ENCODE measurements around the gene HSPA4. TPM values are rescaled to one million over a fixed set of nuclear protein-coding genes. Genes with fewer than 3 reads are reported as not detected.
A peak's percentile ranks its signal among the peaks of the same experiment; 100 is the strongest.

Gene HSPA4
- total RNA-seq, 4 donors from 2014 or later = 38.0 to 50.2 (median 47.3) TPM

GRCh38 chr5:133108481-133108921 is 56.7 kb downstream of the HSPA4 start:
- H3K27me3 ChIP-seq = no peaks in the 10 kb centered on the region
- no peak for DNase-seq (ENCODE audit: low spot score in 2 of 2)
- no peak overlapping the region for H3K27ac ChIP-seq
- TF ChIP-seq POLR2A (IDR thresholded peaks at IDR 0.05) = no peak
- TF ChIP-seq POLR2AphosphoS5 (IDR thresholded peaks at IDR 0.05) = no peak
- TF ChIP-seq, protein P1, sequence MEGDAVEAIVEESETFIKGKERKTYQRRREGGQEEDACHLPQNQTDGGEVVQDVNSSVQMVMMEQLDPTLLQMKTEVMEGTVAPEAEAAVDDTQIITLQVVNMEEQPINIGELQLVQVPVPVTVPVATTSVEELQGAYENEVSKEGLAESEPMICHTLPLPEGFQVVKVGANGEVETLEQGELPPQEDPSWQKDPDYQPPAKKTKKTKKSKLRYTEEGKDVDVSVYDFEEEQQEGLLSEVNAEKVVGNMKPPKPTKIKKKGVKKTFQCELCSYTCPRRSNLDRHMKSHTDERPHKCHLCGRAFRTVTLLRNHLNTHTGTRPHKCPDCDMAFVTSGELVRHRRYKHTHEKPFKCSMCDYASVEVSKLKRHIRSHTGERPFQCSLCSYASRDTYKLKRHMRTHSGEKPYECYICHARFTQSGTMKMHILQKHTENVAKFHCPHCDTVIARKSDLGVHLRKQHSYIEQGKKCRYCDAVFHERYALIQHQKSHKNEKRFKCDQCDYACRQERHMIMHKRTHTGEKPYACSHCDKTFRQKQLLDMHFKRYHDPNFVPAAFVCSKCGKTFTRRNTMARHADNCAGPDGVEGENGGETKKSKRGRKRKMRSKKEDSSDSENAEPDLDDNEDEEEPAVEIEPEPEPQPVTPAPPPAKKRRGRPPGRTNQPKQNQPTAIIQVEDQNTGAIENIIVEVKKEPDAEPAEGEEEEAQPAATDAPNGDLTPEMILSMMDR (IDR thresholded peaks at IDR 0.05) = no peak
- TF ChIP-seq EP300 (IDR thresholded peaks at IDR 0.05) = no peak
- H3K9me3 ChIP-seq = no peaks in the 10 kb centered on the region
- H3K36me3 ChIP-seq = peaks cover 19% of the 10 kb centered on the region
- 43% methylated on average over 3 of the region's 13 CpGs for WGBS
- peaks cover 15% of the 10 kb centered on the region for H3K4me1 ChIP-seq
- H3K4me3 ChIP-seq = no peak overlapping the region

DNA sequence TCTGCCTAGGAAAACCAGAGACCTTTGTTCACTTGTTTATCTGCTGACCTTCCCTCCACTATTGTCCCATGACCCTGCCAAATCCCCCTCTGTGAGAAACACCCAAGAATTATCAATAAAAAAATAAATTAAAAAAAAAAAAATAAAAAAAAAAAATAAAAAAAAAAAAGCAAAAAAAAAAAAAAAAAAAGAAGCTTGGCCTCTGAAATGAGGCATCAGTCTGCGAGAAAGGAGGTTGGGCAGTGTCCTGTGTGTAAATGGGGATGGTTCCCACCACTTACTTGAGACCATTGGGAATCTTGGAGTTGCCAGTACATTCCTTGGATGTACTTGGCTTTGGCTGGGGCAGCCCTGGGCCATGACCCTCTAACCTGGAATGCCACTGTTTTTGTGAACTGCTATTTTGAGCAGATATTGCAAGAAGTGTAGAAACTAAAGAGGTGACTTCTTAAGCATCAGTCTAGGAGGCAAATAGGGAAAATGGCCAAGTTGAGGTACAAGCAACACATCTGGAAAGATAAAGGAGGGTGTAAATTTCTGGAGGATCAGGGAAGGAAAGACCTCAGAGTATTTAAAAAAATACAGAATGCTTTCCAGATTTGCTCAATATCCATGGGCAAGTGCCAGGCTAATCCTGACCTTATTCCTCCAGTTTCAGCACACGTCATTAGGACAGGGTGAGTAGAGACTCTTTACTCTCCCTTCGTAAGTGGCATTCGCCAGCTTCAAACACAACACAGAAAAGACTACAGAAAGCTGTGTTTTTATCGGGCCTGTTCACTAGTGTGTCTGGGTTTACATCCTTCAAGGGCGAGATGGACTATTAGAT is 58.1 kb downstream of the HSPA4 start:
- H3K27me3 ChIP-seq = no peaks in the 10 kb centered on the region
- H3K27ac ChIP-seq = no peak overlapping the region
- peaks cover 6% of the 10 kb centered on the region for H3K36me3 ChIP-seq
- TF ChIP-seq EP300 (IDR thresholded peaks at IDR 0.05) (no peak), POLR2AphosphoS5 (IDR thresholded peaks at IDR 0.05) (no peak), POLR2A (IDR thresholded peaks at IDR 0.05) (no peak)
- TF ChIP-seq, protein P1 (IDR thresholded peaks at IDR 0.05) = no peak
- no peak for DNase-seq (ENCODE audit: low spot score in 2 of 2)
- WGBS = 71% methylated on average over 6 of the region's 6 CpGs
- no peak overlapping the region for H3K4me3 ChIP-seq
- H3K9me3 ChIP-seq = no peaks in the 10 kb centered on the region
- H3K4me1 ChIP-seq = peaks cover 15% of the 10 kb centered on the region

GRCh38 chr5:133110709-133111108 is 58.9 kb downstream of the HSPA4 start:
- no peaks in the 10 kb centered on the region for H3K9me3 ChIP-seq
- peaks cover 15% of the 10 kb centered on the region for H3K4me1 ChIP-seq
- no peak for TF ChIP-seq POLR2A (IDR thresholded peaks at IDR 0.05)
- TF ChIP-seq POLR2AphosphoS5 (IDR thresholded peaks at IDR 0.05) = no peak
- TF ChIP-seq, protein P1 (IDR thresholded peaks at IDR 0.05) = no peak
- no peak for TF ChIP-seq EP300 (IDR thresholded peaks at IDR 0.05)
- H3K36me3 ChIP-seq = no peaks in the 10 kb centered on the region
- WGBS = 84% methylated on average over 6 of the region's 6 CpGs
- H3K27me3 ChIP-seq = no peaks in the 10 kb centered on the region
- no peak overlapping the region for H3K27ac ChIP-seq
- no peak overlapping the region for H3K4me3 ChIP-seq
- no peak for DNase-seq (ENCODE audit: low spot score in 2 of 2)

GRCh38 chr5:133111299-133111698 is 59.5 kb downstream of the HSPA4 start:
- H3K27me3 ChIP-seq = no peaks in the 10 kb centered on the region
- no peaks in the 10 kb centered on the region for H3K9me3 ChIP-seq
- peak; percentile 89 to 90 for DNase-seq (ENCODE audit: low spot score in 2 of 2)
- WGBS = 0% methylated on average over 9 of the region's 9 CpGs
- TF ChIP-seq POLR2AphosphoS5 (IDR thresholded peaks at IDR 0.05) = no peak
- TF ChIP-seq, protein P1 (IDR thresholded peaks at IDR 0.05) = peak; percentile 81 to 82
- no peak for TF ChIP-seq EP300 (IDR thresholded peaks at IDR 0.05)
- H3K36me3 ChIP-seq = no peaks in the 10 kb centered on the region
- peaks cover 15% of the 10 kb centered on the region for H3K4me1 ChIP-seq
- no peak overlapping the region for H3K27ac ChIP-seq
- H3K4me3 ChIP-seq = no peak overlapping the region

GRCh38 chr5:133112026-133112660 is 60.3 kb downstream of the HSPA4 start:
- TF ChIP-seq EP300 (IDR thresholded peaks at IDR 0.05) = no peak
- no peak for TF ChIP-seq POLR2AphosphoS5 (IDR thresholded peaks at IDR 0.05)
- no peak for TF ChIP-seq POLR2A (IDR thresholded peaks at IDR 0.05)
- TF ChIP-seq, protein P1 (IDR thresholded peaks at IDR 0.05) = no peak
- Histone ChIP-seq H3K27ac (no peak overlapping the region), H3K9me3 (no peaks in the 10 kb centered on the region), H3K27me3 (no peaks in the 10 kb centered on the region), H3K36me3 (no peaks in the 10 kb centered on the region), H3K4me3 (no peak overlapping the region), H3K4me1 (peaks cover 18% of the 10 kb centered on the region)
- DNase-seq (ENCODE audit: low spot score in 2 of 2) = no peak
- 89% methylated on average over 13 of the region's 13 CpGs for WGBS

All from suprapubic skin (tissue), 4 donors.